ENCODE results near the gene DGKD.

DNA sequence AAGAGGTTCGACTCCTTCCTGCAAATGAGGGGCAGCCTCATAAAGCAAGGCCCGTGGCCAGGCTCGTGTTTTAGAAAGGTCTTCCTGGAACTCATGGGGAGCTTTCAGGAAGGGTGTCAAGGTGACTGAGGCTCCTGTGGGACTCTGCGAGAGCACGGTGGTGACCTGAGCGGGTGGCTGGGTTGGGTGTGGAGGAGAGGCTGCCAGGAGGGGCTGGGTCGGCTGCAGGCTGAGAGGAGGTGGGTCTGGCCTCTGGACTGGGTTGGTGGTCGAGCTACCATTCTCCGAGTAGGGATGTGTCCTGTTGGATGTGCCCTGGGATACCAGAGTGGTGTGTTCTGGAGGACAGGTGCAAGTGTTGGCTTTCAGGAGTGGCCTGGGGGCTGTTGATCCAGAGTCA, 86.4 kb downstream of the DGKD start:
- TF ChIP-seq POLR2A (IDR thresholded peaks at IDR 0.05; ENCODE audit: low read depth, low read length) (no peak), POLR2AphosphoS5 (IDR thresholded peaks at IDR 0.05; ENCODE audit: low read depth, low read length) (no peak), TAF1 (IDR thresholded peaks at IDR 0.05; ENCODE audit: borderline replicate concordance, low read depth, low read length) (no peak)

Data from GM12892 (cell line).